Adrenal gland (tissue), 12 donors: ENCODE data around the gene CNOT6. TPM values are rescaled to one million over a fixed set of nuclear protein-coding genes. Genes with fewer than 3 reads are reported as not detected.

Experiments
- DNase-seq, 7 donors: peaks; one replicate each; pipeline ENCODE4 v3.0.0-alpha.2; 2019 to 2020
- H3K27ac ChIP-seq, 5 donors: fragments of 200-600 bp; sonication (generic) in 4 of 5; 1 replicate in 3 of 5; 2 replicates in 2 of 5; pipeline versions ENCODE4 v1.5.1 to v1.8.0; 2016 to 2020; ENCODE audit warnings: mild to moderate bottlenecking in 1 of 5
- H3K27me3 ChIP-seq: fragments of 200-600 bp; 2 replicates; pipeline ENCODE4 v1.8.0; 2021
- H3K36me3 ChIP-seq, 2 donors: fragments of 200-600 bp; replicated peaks in 1 of 2; 1 replicate in 1 of 2; 2 replicates in 1 of 2; pipeline versions ENCODE4 v1.5.1 to v1.8.0; 2018 to 2022
- H3K4me1 ChIP-seq, 2 donors: fragments of 200-600 bp; replicated peaks in 1 of 2; 1 replicate in 1 of 2; 2 replicates in 1 of 2; pipeline versions ENCODE4 v1.5.1 to v1.8.0; 2018 to 2021
- H3K4me3 ChIP-seq, 4 donors: fragments of 200-600 bp; sonication (generic) in 3 of 4; one replicate each; pipeline ENCODE4 v1.5.1; 2016 to 2018
- H3K9me3 ChIP-seq, 3 donors: fragments of 200-600 bp; sonication (generic) in 1 of 3; replicated peaks in 1 of 3; 1 replicate in 2 of 3; 2 replicates in 1 of 3; pipeline versions ENCODE4 v1.5.1 to v1.8.0; 2016 to 2021
- CTCF ChIP-seq, 6 experiments: fragments of 450-650 bp in 4 of 6; fragments of 200-600 bp in 2 of 6; sonication (generic) in 1 of 6; IDR thresholded peaks; 1 replicate in 5 of 6; 2 replicates in 1 of 6; pipeline versions ENCODE4 v1.5.1 to v1.8.0; 2016 to 2021; ENCODE audit warnings: antibody characterized with exemption in 6 of 6, mild to moderate bottlenecking in 2 of 6, moderate library complexity in 1 of 6
- POLR2A ChIP-seq, 2 donors: fragments of 450-650 bp; IDR thresholded peaks; one replicate each; pipeline ENCODE4 v1.6.1; 2017; ENCODE audit warnings: antibody characterized with exemption in 2 of 2, mild to moderate bottlenecking in 2 of 2, moderate library complexity in 1 of 2
- WGBS, 4 donors: extraction: QIAGEN DNeasy Blood & Tissue Kit in 2 of 4; methylation state at CpG; one replicate each; pipeline versions ENCODE4 v1.1.5 to v1.1.7; 2013 to 2017; 5-methylcytosine and 5-hydroxymethylcytosine counted together
- intact Hi-C, 2 donors: fragments of 100-400 bp; cut with DNase I; formaldehyde crosslinking; loops; one replicate each; pipeline versions ENCODE4 v1.14.1 to v1.15.0; 2022 to 2023
- polyA plus RNA-seq, 3 donors: library from polyadenylated mRNA; stranded (reverse); fragments of 200-250 nt in 2 of 3; fragments of 350-450 nt in 1 of 3; fragmentation: Illumina TruSeq in 1 of 3; extraction: RNeasy Lipid Tissue Mini Kit (QIAGEN cat#74804) in 1 of 3; gene quantifications; one replicate each; pipeline ENCODE4 v1.2.3, GENCODE V29; 2013 to 2014
- total RNA-seq, 9 donors: library from RNA; depleted of rRNA in 4 of 9; stranded (reverse); fragments of >200 nt in 4 of 9; fragments of 120-200 nt in 1 of 9; fragmentation: NEBNext Ultra II Directional in 1 of 9; extraction: Animal tissue kit (Norgen Biotek cat#: 25700) in 1 of 9; gene quantifications; one replicate each; pipeline versions ENCODE4 v1.1.0 to v1.2.4, GENCODE V29; 2013 to 2023
- donor health status: healthy with polysubstance abuse.
- donor health status: Bipolar disorder and iron deficiency.
- donor health status: DM: yes; HTN: yes; CAD: no.
- donor health status: DM: no; HTN: no; CAD: no.
- donor health status: DM: no; HTN: no; CAD: no.
- donor health status: DM: yes; HTN: yes; CAD: no.

Gene CNOT6
- total and polyA plus RNA-seq, 12 donors, result 4.4 to 19.9 (median 11.5) TPM

DNA sequence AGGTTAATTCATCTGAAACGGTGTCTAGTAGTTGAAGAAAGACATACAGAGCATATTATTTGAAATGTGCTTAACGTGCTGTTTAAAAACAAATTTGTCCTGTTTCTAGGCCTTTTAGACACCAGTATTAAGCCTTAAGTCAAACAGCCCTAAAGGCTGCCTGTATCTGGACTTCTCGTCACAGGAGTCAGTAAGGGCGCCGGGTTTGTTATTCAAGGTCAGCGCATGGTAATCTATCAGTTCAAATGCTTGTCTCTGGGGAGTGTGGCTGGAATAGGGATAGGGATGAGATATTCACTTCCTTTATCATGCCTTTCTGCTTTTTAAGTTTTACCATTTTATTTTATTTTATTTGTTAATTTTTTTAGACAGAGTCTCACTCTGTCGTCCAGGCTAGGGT, 9.4 kb upstream of the CNOT6 start:
- no peaks in the 10 kb centered on the region for H3K9me3 ChIP-seq
- TF ChIP-seq CTCF (IDR thresholded peaks at IDR 0.05) (no peak), POLR2A (IDR thresholded peaks at IDR 0.05) (no peak)
- H3K4me1 ChIP-seq, result peaks cover 0 to 7% of the 10 kb centered on the region in 2 donors
- H3K36me3 ChIP-seq, result no peaks in the 10 kb centered on the region
- peak in 3 of 7 donors; percentile 33 to 57 (median 35) for DNase-seq
- no peak overlapping the region for H3K4me3 ChIP-seq
- H3K27ac ChIP-seq, result peak overlapping the region in 1 of 5 donors; percentile 47
- 28 to 46% (median 42%) methylated on average over 7 of the region's 7 CpGs for WGBS, 4 donors
- intact Hi-C loops, result loop anchor here in 1 of 2 donors (10.0 kb wide), 1 partner anchor 110 kb away; the partner anchor contains the start of gene SCGB3A1
- no peaks in the 10 kb centered on the region for H3K27me3 ChIP-seq

GRCh38 chr5:180486636-180487149, 7.5 kb upstream of the CNOT6 start:
- intact Hi-C loops, result loop anchor here in 1 of 2 donors (10.0 kb wide), 1 partner anchor 108 kb away; the partner anchor contains the start of gene SCGB3A1
- TF ChIP-seq CTCF (IDR thresholded peaks at IDR 0.05) (no peak), POLR2A (IDR thresholded peaks at IDR 0.05) (no peak)
- no peaks in the 10 kb centered on the region for H3K9me3 ChIP-seq
- DNase-seq, result peak in 1 of 7 donors; percentile 25
- H3K36me3 ChIP-seq, result no peaks in the 10 kb centered on the region
- H3K4me3 ChIP-seq, result no peak overlapping the region
- no peaks in the 10 kb centered on the region for H3K27me3 ChIP-seq
- peaks cover 0 to 7% of the 10 kb centered on the region in 2 donors for H3K4me1 ChIP-seq
- WGBS, 4 donors, result 93 to 96% (median 95%) methylated on average over 9 of the region's 9 CpGs
- H3K27ac ChIP-seq, result no peak overlapping the region

GRCh38 chr5:180487556-180487955, 6.6 kb upstream of the CNOT6 start:
- TF ChIP-seq CTCF (IDR thresholded peaks at IDR 0.05) (no peak), POLR2A (IDR thresholded peaks at IDR 0.05) (no peak)
- Histone ChIP-seq H3K27me3 (no peaks in the 10 kb centered on the region), H3K4me1 (peaks cover 0 to 7% of the 10 kb centered on the region in 2 donors), H3K36me3 (no peaks in the 10 kb centered on the region), H3K27ac (no peak overlapping the region), H3K9me3 (no peaks in the 10 kb centered on the region), H3K4me3 (no peak overlapping the region)
- no peak for DNase-seq
- 89 to 96% (median 94%) methylated on average over 4 to 5 of the region's 5 CpGs for WGBS, 4 donors
- intact Hi-C loops, result loop anchor here in 1 of 2 donors (10.0 kb wide), 1 partner anchor 107 kb away; the partner anchor contains the start of gene SCGB3A1

DNA sequence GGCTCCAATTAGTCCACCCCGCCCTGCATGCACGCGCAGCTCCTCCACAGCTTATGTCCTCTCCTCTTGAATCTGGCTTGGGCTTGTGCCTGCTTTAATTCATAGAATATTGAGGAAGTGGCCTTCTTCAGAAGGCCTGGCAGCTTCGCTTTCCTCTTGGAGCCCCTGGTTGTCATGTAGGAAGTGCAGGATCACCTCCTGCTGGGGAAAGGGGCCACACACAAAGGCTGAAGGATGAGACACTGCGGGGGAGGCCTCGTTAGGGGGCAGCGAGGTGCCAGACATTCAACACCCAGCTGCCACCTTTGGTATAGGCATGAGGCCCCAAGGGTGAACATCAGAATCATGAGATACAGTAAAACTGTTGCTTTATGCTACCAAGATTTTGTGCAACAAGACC, 2.7 kb upstream of the CNOT6 start:
- no peaks in the 10 kb centered on the region for H3K9me3 ChIP-seq
- no peak overlapping the region for H3K4me3 ChIP-seq
- peak in 1 of 7 donors; percentile 28 for DNase-seq
- TF ChIP-seq POLR2A (IDR thresholded peaks at IDR 0.05) (no peak), CTCF (IDR thresholded peaks at IDR 0.05) (no peak)
- H3K36me3 ChIP-seq, result no peaks in the 10 kb centered on the region
- H3K4me1 ChIP-seq, result peaks cover 13 to 14% of the 10 kb centered on the region in 2 donors
- WGBS, 4 donors, result 77 to 82% (median 81%) methylated on average over 6 to 7 of the region's 7 CpGs
- intact Hi-C loops, result no loop called here
- H3K27me3 ChIP-seq, result no peaks in the 10 kb centered on the region
- H3K27ac ChIP-seq, result no peak overlapping the region
